ENCODE results near the gene MT4.

- no peak for TF ChIP-seq CTCF (conservative IDR thresholded peaks at IDR 0.05; ENCODE audit: low read depth, low read length)
- no peak for TF ChIP-seq EZH2 (IDR thresholded peaks at IDR 0.05; ENCODE audit: low read length, unreplicated experiment)
These were observed 12.4 kb downstream of the MT4 start for GRCh38 chr16:56577300-56577625.
